ENCODE data around the gene CDH3.

Gene CDH3

GRCh38 chr16:68652659-68653058, 7.5 kb downstream of the CDH3 start:
- DNase-seq (ENCODE audit: low spot score): no peak

DNA sequence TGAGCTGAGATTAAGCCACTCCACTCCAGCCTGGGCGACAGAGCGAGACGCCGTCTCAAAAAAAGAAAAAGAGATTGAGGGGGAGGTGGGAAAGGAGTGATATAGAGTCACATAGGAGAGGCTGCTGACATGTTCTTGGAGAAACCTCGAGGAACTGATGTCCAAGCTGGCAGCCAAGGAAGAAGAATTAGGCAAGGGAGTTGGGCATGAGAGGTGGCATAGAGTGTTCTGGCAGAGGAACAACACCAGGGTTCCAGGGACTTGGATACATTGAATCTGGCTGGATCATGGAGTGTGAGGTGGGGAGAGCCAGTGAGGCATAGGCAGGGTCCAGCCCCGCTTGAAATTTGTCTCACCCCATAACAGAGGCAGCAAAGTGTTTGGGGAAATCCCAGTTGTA, 10.7 kb downstream of the CDH3 start:
- no peak for DNase-seq (ENCODE audit: low spot score)

GRCh38 chr16:68656751-68657150, 11.6 kb downstream of the CDH3 start:
- DNase-seq (ENCODE audit: low spot score): no peak

GRCh38 chr16:68658341-68658973, 13.3 kb downstream of the CDH3 start:
- peak; percentile 29 for DNase-seq (ENCODE audit: low spot score)

- no peak for DNase-seq (ENCODE audit: low spot score)
These were observed 13.9 kb downstream of the CDH3 start for GRCh38 chr16:68658974-68659360.

GRCh38 chr16:68659412-68660358, 14.6 kb downstream of the CDH3 start:
- DNase-seq (ENCODE audit: low spot score): no peak

GRCh38 chr16:68660359-68660795, 15.3 kb downstream of the CDH3 start:
- no peak for DNase-seq (ENCODE audit: low spot score)

DNA sequence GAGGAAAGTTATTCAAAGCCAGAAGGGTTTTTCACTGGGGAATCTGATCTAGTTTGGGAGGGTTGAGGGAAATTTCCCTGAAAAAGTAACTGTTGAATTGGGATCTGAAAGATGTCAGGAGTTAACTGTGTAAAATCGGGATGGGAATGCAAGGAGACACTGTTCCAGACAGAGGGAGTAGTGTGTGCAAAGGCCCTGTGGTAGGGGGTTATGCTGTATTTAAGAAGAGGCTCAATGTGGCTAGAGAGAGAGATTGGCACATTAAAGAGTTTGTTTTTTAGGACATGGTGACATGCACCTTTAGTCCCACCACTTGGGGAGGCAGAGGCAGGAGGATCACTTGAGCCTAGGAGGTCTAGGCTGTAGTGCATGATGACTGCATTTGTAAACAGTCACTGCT, 16.9 kb downstream of the CDH3 start:
- DNase-seq (ENCODE audit: low spot score): no peak

DNA sequence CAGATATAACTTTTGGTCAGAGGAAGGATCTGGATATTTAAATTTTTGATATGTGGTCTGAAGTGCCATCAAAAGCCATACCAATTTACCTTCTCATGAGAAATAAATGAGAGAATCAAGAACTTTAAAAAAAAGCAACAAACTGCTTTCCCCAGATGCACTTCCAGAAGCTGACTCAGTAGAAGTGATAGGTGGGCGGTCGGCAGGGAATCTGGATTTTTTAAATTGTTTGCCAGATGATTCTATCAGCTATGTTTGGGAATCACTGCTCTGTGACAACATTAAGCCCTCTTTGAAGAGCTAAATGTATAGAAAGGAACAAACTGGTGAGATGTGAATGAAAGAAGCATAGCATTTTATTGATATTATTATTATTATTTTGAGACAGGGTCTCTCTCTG, 19.2 kb downstream of the CDH3 start:
- DNase-seq (ENCODE audit: low spot score): no peak

- DNase-seq (ENCODE audit: low spot score): no peak
These were observed 20.4 kb downstream of the CDH3 start for GRCh38 chr16:68665501-68665900.

- DNase-seq (ENCODE audit: low spot score): no peak
These were observed 23.2 kb downstream of the CDH3 start for GRCh38 chr16:68668266-68668665.

DNA sequence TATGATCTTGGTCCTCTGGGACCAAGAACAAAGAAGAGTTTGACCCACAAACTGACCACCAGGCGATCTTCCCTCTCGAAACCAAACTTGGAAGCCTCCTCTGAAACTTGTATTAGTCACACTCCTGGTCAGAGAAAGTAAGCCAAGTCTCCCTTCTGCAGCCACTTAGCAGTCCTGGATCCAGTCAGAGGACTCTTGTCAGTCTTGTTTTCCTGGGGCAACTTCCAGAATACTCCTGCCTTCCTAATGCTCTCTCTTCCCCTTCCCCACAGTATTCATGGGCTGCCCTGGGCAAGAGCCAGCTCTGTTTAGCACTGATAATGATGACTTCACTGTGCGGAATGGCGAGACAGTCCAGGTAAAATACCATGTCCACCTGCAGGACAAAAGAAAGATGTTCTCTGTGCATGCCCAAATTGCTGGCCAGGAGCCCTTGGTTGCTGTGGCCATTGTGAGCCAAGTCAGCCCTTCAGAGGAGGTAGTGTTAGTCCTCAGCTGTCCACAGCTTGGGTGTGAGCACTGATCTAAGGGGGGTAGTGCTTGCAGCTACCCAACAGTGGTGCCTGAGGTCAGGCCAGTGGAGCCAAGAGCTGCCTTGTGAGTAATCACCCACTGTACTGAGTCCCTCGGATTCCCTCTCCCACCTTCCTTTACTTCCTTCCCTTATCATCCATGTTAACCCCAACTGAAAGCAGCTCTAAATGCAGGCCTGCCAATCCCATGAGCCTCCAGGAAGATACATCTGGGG, 31.2 kb downstream of the CDH3 start:
- no peak for DNase-seq (ENCODE audit: low spot score)

DNA sequence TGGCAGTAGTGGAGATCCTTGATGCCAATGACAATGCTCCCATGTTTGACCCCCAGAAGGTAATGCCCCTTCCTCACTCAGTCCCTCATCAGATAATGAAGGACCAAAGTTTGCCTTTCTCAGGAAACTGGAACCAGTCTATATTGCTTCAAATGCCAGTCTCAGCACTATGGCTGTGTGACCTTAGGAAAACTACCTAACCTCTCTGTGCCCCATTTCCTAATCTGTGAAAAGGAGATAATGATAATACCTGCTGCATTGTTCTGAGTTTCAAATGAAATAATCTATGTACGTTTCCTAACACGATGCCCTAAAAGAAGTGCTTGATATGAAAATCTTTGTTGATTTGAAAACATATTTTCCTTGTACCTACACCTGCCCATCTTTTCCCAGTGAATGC, 35.9 kb downstream of the CDH3 start:
- no peak for DNase-seq (ENCODE audit: low spot score)

DNA sequence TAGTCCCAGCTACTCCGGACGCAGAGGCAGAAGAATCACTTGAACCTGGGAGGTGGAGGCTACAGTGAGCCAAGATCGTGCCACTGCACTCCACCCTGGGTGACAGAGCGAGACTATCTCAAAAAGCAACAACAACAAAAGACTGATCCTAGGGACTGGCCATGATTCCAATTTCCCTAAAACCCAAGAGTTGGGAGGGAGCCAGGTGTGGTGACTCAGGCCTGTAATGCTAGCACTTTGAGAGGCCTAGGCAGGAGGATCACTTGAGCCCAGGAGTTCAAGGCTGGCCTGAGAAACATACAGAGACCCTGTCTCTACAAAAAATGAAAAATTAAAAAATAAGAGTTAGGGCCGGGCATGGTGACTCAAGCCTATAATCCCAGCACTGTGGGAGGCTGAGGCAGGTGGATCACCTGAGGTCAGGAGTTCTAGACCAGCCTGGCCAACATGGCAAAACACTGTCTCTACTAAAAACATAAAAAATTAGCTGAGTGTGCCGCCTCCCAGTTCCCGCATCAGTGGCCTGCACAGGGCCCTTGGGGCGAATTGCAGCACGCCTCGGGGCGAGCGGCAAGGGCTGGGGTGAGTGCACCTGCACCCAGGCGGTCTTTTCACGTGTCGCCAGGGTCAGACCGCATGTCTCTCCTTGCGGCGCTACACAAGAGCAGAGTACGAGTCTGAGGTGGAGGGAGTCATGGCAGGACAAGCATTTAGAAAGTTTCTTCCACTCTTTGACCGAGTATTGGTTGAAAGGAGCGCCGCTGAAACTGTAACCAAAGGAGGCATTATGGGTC, 40.8 kb downstream of the CDH3 start:
- no peak for DNase-seq (ENCODE audit: low spot score)

DNA sequence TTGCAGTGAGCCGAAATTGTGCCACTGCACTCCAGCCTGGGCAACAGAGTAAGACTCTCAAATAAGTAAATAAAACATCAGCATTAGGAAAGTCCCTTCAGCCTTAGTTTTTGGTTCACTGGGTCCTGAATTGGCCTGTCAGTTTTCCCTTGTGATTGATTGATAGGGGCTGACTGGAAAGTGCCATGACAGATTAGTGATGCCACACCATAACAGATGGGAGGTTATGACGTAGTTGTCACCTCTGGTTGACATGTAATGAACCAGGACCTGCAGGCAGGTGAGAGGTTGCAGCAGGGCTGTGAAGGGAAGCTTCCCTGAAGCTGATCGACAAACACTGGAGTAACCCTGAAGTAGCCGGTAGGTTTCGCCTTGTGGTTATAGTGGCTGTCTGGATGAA, 41.8 kb downstream of the CDH3 start:
- no peak for DNase-seq (ENCODE audit: low spot score)

GRCh38 chr16:68689921-68690320, 44.8 kb downstream of the CDH3 start:
- no peak for DNase-seq (ENCODE audit: low spot score)

DNA sequence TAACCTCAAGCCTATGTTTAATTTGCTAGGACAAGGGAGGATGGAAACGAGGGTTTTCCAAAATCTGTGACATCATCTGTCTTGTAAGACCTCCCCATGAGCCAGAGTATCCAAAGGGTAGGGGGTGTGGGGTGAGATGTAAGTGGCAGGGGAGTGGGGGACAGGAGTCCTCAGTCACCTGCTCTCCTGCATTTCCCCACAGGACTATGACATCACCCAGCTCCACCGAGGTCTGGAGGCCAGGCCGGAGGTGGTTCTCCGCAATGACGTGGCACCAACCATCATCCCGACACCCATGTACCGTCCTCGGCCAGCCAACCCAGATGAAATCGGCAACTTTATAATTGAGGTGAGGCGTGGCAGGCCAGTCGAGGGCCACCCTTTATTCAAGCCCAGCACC, 50.5 kb downstream of the CDH3 start:
- no peak for DNase-seq (ENCODE audit: low spot score)

GRCh38 chr16:68696514-68696913, 51.4 kb downstream of the CDH3 start:
- DNase-seq (ENCODE audit: low spot score): no peak

GRCh38 chr16:68698091-68698490, 53.0 kb downstream of the CDH3 start:
- no peak for DNase-seq (ENCODE audit: low spot score)

- DNase-seq (ENCODE audit: low spot score): no peak
These were observed 55.0 kb downstream of the CDH3 start for GRCh38 chr16:68700120-68700519.

DNA sequence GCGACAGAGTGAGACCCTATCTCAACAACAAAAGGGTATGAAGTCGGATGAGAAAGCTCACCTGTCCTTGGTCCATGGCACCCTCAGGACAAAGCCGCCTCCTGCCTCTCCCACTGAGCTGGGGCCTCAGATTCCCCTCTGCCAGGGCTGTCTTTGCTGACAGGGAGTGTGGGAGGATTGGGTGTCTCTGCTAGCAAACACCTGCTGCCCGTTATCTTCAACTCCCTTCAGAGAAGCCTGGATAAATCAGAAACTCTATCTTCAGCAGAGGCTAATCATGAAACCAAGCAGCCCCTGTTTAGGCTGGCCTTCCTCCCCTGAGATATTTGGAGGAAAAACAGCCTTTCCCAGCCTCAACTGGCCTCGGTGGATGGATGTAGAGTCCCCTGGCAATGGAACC, 55.7 kb downstream of the CDH3 start:
- no peak for DNase-seq (ENCODE audit: low spot score)
